Non-pigmented ciliary epithelial cell (primary cell): ENCODE data around the gene GPR37.

ENCODE experiments used
- DNase-seq: peaks from one replicate; pipeline ENCODE4 v3.0.0-alpha.2; 2010; ENCODE audit warnings: low read depth

The GPR37 gene

GRCh38 chr7:124724507-124725192 is 40.9 kb downstream of the GPR37 start:
- DNase-seq = no peak

- no peak for DNase-seq
Observed at GRCh38 chr7:124724079-124724478, 41.5 kb downstream of the GPR37 start.

- DNase-seq = no peak
Observed at GRCh38 chr7:124723012-124723411, 42.6 kb downstream of the GPR37 start.

- no peak for DNase-seq
Observed at GRCh38 chr7:124722292-124722691, 43.3 kb downstream of the GPR37 start.

DNA sequence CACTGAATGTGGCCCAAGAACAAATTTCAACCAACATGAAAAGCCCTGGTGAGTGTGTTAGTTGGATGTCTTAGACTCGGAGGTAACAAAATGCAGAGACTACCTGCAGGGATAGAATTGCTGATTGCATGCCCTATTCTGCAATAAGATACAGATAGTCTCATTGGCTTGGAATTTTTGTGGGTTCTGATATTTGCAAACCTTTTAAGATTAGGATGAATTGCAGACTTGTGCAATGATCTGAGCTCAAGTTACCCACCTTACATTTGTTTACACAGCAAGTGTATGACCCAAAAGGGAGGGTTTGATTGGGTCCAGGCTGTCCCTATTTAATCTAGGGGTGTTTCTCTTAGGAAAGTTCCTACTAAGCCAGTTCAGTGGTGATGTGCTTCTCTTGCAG is 45.4 kb downstream of the GPR37 start:
- peak; percentile 60 for DNase-seq

DNA sequence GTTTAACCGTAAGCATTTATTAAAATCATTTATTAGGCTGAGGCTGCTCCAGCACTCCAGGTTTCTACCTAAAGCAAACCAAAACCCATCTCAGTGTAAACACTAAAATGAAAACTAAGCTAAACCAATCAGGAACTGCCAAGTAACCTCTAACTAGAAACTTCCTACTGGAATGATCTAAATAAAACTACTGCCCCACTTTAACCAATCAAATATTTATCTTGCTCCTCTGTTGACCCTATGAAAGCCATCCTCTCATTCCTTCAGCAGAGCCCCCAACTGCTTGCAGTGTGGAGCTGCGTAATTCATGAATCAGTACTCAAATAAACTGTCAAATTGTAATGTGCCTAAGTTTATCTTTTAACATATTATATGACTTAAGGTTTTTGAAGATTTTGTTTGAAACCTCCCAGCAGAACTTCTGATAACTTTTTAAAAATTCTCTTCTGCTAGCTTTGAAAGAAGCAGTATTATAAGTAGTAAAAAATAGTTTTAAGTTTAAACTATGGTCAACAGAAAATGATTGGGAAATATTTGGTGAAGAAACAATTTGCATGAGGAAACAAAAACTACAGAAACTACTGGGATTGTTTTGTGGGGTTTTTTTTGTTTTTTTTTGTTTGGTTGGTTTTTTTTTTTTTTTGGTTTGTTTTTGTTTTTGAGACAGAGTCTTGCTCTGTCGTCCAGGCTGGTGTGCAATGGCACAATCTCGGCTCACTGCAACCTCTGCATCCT is 47.4 kb downstream of the GPR37 start:
- DNase-seq = no peak

DNA sequence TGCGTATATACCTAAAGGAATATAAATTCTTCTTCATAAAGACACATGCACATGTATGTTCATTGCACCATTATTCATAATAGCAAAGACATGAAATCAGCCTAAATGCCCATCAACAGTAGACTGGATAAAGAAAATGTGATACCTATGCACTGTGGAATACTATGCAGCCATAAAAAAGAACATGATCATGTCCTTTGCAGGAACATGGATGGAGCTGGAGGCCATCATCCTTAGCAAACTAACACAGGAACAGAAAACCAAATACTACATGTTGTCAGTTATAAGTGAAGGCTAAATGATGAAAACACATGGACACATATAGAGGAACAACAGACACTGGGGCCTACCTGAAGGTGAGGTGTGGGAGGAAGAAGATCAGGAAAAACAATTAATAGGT is 48.7 kb downstream of the GPR37 start:
- no peak for DNase-seq

DNA sequence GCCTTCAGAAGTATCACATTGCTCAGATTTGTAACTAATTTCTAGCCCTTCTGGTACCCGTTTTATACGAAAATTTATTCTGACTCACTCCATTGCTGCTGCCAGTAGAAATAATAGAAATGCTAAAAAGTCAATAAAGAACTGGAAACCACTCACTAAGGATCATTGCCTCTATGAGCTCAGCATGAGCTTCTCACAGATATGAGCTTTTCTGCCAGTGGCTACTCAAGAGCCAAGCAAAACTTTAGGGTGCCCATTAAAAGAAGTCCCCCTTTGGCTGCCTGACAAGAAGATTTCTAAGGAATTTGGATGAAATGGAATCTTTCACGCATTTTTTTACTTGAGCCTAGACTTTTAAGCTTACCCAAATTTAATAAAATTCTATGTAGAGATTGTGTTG is 52.5 kb downstream of the GPR37 start:
- no peak for DNase-seq

GRCh38 chr7:124712017-124712416 is 53.6 kb downstream of the GPR37 start:
- no peak for DNase-seq

- DNase-seq = no peak
Observed at GRCh38 chr7:124702385-124702784, 63.2 kb downstream of the GPR37 start.

DNA sequence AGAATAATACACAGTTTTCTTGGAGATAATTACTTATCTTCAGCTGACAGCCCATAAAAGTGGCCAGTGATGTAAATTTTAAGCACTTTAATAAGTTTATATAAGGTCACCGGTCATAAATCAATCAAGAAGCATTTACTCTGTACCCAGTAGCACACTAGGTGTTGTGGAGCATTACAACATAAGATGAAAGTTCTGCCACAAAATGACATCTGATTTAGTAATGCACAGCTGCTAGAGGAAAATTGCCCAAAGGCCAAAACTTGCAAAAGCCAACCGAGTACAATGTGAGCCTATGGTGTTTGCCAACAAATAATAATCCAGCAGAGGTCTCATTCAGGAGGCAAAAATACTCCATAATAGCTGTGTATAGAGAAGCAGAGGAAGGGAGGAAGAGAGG is 63.6 kb downstream of the GPR37 start:
- no peak for DNase-seq

GRCh38 chr7:124700655-124701054 is 64.9 kb downstream of the GPR37 start:
- peak; percentile 68 for DNase-seq

- DNase-seq = no peak
Observed at GRCh38 chr7:124698964-124699363, 66.6 kb downstream of the GPR37 start.

- DNase-seq = no peak
Observed at GRCh38 chr7:124697746-124698145, 67.8 kb downstream of the GPR37 start.
